ENCODE results near the gene SCFD2. TPM values are rescaled to one million over a fixed set of nuclear protein-coding genes. Genes with fewer than 3 reads are reported as not detected.

SCFD2 gene
- total RNA-seq, 1 experiment from 2014 or later = 8.1 TPM

GRCh38 chr4:53000560-53000959 is 365.3 kb downstream of the SCFD2 start:
- Histone ChIP-seq H3K9me3 (ENCODE audit: insufficient read depth, low read depth) (no peaks in the 10 kb centered on the region), H3K4me3 (no peak overlapping the region), H3K27ac (no peak overlapping the region), H3F3A (ENCODE audit: insufficient read depth, low read depth) (no peaks in the 10 kb centered on the region), H4K20me1 (ENCODE audit: insufficient read depth) (no peaks in the 10 kb centered on the region), H3K4me1 (replicated peaks; ENCODE audit: insufficient read depth) (no peaks in the 10 kb centered on the region), H3K36me3 (ENCODE audit: low read depth) (no peaks in the 10 kb centered on the region), H3K4me2 (no peak overlapping the region), H2AFZ (no peak overlapping the region), H3K27me3 (ENCODE audit: insufficient read depth, low read depth) (no peaks in the 10 kb centered on the region), H3K9me2 (ENCODE audit: insufficient read depth) (no peaks in the 10 kb centered on the region), H3K79me2 (ENCODE audit: low read depth) (no peaks in the 10 kb centered on the region)
- no peak for TF ChIP-seq CTCF (conservative IDR thresholded peaks at IDR 0.05)
- TF ChIP-seq EZH2 (IDR thresholded peaks at IDR 0.05; ENCODE audit: low read depth) = no peak
- no TSS peak for BruUV-seq (replicated peaks)
- intact Hi-C loops (cut with micrococcal nuclease; ENCODE audit: unreplicated experiment) = no loop called here
- no peak for DNase-seq
- CTCF ChIA-PET = no interaction called here
- POLR2A ChIA-PET (ENCODE audit: unreplicated experiment) = no interaction called here

DNA sequence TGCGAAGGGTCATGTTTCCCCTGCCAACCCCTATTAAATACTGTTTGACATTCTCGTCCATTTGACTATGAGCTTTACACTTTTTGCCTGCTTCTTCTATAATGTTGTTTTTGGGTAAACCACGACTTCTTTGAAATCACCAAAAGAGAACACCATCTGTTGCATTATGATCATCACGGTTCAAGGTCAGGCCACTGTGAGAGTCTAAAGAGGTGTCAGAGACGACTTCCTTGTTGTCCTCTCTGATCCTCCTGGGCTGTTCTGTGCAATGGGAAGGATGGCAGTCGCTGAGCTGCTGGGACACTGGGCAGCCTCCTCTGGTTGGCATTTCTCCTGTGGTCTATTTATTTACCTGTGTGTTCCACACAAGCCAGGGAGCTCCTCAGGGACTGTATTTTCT is 366.2 kb downstream of the SCFD2 start:
- intact Hi-C loops (cut with micrococcal nuclease; ENCODE audit: unreplicated experiment) = no loop called here
- Histone ChIP-seq H4K20me1 (ENCODE audit: insufficient read depth) (no peaks in the 10 kb centered on the region), H3K27me3 (ENCODE audit: insufficient read depth, low read depth) (no peaks in the 10 kb centered on the region), H3K79me2 (ENCODE audit: low read depth) (no peaks in the 10 kb centered on the region), H3K4me2 (no peak overlapping the region), H3K27ac (no peak overlapping the region), H3K9me3 (ENCODE audit: insufficient read depth, low read depth) (no peaks in the 10 kb centered on the region), H3K4me1 (replicated peaks; ENCODE audit: insufficient read depth) (no peaks in the 10 kb centered on the region), H3K9me2 (ENCODE audit: insufficient read depth) (no peaks in the 10 kb centered on the region), H3K4me3 (no peak overlapping the region), H3K36me3 (ENCODE audit: low read depth) (no peaks in the 10 kb centered on the region), H3F3A (ENCODE audit: insufficient read depth, low read depth) (no peaks in the 10 kb centered on the region), H2AFZ (no peak overlapping the region)
- no peak for DNase-seq
- CTCF ChIA-PET = no interaction called here
- POLR2A ChIA-PET (ENCODE audit: unreplicated experiment) = no interaction called here
- BruUV-seq (replicated peaks) = no TSS peak
- no peak for TF ChIP-seq CTCF (conservative IDR thresholded peaks at IDR 0.05)

DNA sequence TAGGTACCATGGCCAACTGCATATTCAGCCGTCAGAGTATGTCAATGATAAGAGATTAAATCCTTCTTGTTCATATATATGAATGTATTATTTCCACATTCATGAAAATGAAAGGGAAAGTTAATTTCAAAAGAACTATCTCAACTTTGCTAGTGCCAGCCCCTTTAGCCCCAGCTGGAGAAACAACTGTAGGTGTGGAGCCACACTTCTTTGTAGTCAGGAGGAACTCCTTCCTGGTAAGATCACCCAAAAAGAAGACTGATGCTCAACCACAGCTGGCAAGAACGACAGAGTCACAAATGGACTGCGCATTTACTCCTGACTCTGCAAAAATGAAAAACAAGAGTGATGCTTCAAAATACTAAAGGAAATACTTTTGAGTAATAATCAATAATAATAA is 367.4 kb downstream of the SCFD2 start:
- ChIA-PET CTCF (no interaction called here), POLR2A (ENCODE audit: unreplicated experiment) (no interaction called here)
- H3K9me3 ChIP-seq (ENCODE audit: insufficient read depth, low read depth) = no peaks in the 10 kb centered on the region
- no peaks in the 10 kb centered on the region for H3K79me2 ChIP-seq (ENCODE audit: low read depth)
- no peak overlapping the region for H3K4me3 ChIP-seq
- H3F3A ChIP-seq (ENCODE audit: insufficient read depth, low read depth) = no peaks in the 10 kb centered on the region
- H3K4me2 ChIP-seq = no peak overlapping the region
- no TSS peak for BruUV-seq (replicated peaks)
- H3K9me2 ChIP-seq (ENCODE audit: insufficient read depth) = no peaks in the 10 kb centered on the region
- no peak overlapping the region for H2AFZ ChIP-seq
- H3K27ac ChIP-seq = no peak overlapping the region
- H3K36me3 ChIP-seq (ENCODE audit: low read depth) = no peaks in the 10 kb centered on the region
- TF ChIP-seq EZH2 (IDR thresholded peaks at IDR 0.05; ENCODE audit: low read depth) (no peak), CTCF (conservative IDR thresholded peaks at IDR 0.05) (no peak)
- H3K4me1 ChIP-seq (replicated peaks; ENCODE audit: insufficient read depth) = no peaks in the 10 kb centered on the region
- H3K27me3 ChIP-seq (ENCODE audit: insufficient read depth, low read depth) = no peaks in the 10 kb centered on the region
- DNase-seq = no peak
- intact Hi-C loops (cut with micrococcal nuclease; ENCODE audit: unreplicated experiment) = no loop called here
- no peaks in the 10 kb centered on the region for H4K20me1 ChIP-seq (ENCODE audit: insufficient read depth)

All from PC-9 (cell line).